ENCODE results near the gene FADS6. TPM values are rescaled to one million over a fixed set of nuclear protein-coding genes. Genes with fewer than 3 reads are reported as not detected.
"Not testable (repeated sequence)": the region's sequence is repeated elsewhere in the genome, so short reads cannot be mapped to it uniquely, and the experiment has no call there.

The FADS6 gene
- total RNA-seq, 1 experiment from 2014 or later, result not detected

DNA sequence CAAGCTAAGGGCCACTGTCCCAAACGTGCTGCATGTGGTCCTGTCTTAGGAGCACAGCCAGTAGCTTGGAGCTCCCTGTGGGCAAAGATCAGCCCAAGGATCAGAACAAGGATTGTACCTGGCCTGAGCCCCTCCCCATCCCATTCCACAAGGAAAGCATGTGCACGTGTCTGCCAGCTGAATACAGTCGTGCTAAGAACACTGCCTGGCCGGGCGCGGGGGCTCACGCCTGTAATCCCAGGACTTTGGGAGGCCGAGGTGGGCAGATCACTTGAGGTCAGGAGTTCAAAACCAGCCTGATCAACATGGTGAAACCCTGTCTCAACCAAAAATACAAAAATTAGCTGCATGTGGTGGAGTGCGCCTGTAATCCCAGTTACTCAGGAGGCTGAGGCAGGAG, 23.4 kb downstream of the FADS6 start:
- DNase-seq (ENCODE audit: low read depth), result not testable (repeated sequence)

DNA sequence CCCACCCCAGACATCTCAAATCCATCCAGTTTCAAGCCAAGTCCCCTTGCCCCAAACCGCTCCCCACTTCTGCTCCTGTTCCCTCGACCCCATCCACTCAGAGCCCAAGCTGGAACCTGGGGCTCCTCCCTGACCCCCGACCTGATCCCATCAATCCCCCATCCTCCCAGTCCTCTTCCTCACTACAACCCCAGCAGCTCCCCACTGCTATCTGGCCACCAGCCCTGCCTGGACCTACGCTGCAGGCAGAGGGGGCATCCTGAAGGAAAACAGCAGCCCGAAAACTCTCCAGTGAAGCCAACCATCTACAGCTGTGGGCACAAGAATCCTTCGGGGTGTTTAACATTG, 24.6 kb downstream of the FADS6 start:
- DNase-seq (ENCODE audit: low read depth), result no peak

DNA sequence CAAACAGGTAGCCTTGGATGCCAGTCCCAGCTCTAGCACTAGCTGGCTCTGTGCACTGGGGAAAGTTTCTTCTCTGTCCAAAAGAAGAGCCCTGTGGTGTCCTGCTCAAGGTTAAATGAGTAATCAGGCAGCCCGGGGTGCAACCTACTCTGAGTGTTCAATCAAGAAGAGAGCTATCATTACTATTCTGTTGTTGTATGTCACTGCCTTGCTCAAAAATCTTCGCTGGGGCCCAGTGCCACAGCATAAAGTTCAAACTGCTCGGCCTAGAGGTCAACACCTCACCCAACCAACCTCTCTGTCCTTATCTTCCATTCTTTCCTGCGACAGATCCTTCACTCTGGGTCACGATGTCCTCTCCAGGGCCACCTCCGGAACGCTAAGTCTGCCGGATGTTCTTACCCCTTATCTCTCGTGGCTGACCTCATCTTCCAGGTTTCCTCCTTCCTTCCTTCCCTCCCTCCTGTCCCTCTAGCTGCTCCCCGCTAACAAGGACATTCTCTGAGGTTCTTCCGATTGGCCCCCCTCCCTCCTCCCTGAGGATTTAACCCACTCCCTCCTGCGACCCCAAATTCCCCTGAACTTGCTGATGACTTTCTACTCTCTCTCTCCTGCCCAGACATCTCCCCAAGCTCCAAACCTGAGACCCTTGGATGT, 25.1 kb downstream of the FADS6 start:
- no peak for DNase-seq (ENCODE audit: low read depth)

DNA sequence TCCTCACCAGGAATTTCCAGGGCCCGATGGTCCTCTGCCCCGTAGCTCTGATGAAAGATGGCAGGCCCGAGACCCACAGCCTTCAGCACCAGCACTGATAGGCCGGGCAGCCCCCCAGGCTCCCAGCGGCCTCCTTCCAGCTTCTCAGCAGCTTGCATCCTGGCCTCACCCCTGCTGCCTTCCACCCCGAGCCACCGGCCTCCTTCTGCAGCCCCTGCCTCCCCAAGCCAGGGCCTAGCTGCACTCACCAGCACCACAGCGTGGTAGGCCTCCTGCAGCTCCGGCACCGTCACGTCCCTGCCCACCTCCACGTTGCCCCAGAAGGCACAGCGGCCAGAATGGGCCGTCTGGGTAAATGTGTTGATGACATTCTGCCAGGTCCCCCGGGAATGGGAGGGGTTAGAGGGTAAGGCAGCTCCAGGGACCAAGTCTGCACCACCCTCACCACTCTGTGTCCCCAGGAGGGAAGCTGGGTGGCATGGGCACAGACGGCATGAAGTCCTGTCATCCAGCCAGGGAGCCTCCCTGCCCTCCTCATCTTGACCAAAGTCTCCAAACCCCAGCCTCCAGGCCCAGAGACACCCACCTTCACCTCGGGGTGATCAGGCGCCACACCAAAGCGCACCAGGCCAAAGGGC, 27.1 kb downstream of the FADS6 start:
- no peak for DNase-seq (ENCODE audit: low read depth)

DNA sequence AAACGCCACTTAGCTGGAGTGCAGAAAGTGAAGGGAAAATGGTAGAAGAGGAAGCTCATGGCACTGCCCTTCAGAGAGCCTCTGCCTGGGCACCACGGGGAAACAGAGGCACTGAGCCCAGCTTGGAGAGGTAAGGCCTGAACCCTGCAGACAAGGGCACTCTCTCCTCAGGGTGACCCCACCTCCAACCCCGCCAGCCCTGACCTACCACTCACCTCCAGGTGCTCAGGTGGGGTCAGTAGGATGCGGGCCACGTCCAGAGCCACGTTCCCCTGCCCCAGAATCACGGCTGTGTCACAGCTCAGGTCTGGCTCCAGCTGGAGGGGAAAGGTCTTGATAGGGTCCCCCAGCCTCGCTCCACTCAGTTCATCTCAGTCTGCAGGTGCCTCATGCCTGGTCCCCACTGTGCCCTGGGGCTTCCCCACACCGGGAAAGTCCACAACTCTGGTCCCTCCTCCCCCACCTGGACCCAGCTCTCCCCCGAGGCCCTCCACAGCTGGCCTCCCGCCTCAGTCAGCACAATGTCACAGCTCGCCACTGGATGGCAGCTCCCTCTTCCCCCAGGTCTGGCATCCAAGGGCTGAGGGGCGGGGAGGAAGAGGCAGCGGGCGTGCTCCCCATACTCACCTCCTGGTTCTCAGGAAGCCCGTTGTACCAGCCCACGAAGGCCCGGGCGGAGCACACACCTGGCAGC, 27.8 kb downstream of the FADS6 start:
- no peak for DNase-seq (ENCODE audit: low read depth)

DNA sequence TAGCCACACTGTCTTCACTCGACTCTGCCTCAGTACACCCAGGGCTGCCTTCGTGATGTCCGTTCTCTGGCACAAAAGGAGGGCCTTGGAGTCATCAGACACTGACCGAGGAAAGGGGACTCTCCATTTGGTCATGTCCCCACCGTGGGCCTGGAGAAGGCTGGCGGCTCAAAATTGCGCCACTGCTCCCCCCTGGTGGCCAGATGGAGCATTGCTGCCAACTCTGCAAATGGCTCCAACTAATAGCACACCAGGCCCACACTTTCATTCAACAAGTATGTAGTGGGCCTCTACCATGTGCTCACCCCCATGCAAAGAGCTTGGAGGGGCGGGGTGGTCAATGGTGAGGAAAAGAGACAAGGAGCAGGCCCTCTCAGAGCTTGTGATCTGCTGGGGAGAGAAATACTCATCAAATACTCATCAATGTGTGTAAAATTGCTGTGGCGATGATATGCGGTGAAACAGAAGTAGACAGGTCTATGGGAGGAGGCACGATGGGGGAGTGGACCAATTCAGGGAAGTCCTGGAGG, 28.5 kb downstream of the FADS6 start:
- peak; percentile 47 for DNase-seq (ENCODE audit: low read depth)

DNA sequence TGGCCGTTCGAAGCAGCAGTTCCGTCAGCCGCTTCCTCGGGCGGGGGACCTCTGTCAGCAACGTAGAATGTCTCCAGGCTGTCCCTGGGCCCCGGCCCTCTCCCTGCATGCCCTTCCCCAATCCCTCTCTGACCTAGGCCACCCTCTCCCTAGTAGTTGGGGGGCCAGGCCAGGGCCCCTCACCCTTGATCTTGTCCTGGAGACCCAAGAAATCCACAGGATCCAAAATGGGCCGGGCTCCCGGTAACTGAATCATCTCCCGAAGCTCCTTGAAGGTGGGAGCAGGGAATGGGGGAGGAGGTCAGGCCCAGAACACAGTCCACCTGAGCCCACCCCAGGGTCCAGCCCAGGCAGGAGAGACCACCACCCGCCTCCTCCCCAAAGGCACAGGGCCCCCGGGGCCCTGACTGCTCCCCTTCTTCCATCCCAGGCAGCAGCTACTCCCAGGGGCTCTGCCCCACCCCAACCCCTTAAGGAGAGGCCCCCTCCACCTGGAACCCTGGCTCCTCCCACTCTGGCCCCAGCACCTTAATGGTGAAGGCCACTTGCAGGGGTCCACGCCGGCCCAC, 29.1 kb downstream of the FADS6 start:
- no peak for DNase-seq (ENCODE audit: low read depth)

DNA sequence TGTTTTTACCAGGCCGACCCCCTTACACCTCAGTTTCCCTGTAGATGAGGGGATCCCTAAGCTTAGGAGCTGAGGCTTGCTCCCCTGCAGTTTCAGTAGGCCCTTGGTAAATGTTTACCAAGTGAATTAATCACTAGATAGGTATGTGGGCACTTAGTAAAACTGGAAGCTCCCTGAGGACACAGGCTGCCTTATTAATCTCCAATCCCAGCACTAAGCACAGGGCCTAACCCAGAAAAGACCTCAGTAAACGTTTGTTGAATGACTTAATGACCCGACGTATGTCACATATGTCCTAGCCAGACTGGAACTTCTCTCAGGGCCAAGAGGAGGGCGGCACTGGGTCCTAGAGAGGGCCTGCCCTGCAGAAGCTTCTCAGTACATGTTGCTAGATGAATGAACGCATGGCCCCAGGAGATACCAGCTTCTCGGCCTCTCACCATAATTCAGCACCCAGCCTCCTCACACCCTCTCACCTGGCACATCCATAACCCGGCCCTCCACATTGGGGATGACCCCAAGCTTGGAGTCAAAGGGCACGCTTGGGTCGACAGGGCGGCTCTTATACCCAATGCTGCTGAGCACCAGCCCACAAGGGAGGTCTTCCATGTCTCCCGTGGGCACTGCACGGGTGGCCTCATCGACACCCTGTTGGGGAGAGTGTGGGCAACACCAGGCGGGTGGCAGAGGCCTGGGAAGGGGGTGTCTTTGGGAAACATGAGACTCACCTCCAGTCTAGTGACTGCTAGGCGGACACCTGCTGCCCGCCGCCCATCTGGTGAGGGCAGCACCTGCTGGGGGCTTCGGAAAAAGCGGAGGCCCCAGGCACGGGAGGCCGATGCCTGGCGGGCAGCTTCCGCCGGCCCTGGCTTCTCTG, 29.8 kb downstream of the FADS6 start:
- DNase-seq (ENCODE audit: low read depth), result no peak

DNA sequence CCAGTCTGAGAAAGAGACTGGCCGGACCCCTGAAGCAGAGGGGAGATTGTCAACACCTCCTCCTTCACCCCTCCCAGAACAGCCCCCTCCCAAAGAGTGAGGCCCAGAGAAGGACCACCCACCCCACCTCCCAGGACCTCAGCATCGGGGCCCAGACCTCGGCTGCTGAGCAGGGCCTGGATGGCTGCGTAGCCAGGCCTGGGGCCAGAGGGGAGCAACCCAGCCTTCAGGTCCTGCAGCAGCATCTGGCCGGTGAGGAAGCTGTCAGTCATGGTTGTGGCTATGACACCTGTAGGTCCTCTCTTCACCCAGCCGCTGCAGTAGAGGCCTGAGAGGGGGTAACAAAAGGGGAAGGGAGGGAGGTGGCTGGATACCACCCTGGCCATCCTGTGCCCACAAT, 30.5 kb downstream of the FADS6 start:
- DNase-seq (ENCODE audit: low read depth), result no peak

DNA sequence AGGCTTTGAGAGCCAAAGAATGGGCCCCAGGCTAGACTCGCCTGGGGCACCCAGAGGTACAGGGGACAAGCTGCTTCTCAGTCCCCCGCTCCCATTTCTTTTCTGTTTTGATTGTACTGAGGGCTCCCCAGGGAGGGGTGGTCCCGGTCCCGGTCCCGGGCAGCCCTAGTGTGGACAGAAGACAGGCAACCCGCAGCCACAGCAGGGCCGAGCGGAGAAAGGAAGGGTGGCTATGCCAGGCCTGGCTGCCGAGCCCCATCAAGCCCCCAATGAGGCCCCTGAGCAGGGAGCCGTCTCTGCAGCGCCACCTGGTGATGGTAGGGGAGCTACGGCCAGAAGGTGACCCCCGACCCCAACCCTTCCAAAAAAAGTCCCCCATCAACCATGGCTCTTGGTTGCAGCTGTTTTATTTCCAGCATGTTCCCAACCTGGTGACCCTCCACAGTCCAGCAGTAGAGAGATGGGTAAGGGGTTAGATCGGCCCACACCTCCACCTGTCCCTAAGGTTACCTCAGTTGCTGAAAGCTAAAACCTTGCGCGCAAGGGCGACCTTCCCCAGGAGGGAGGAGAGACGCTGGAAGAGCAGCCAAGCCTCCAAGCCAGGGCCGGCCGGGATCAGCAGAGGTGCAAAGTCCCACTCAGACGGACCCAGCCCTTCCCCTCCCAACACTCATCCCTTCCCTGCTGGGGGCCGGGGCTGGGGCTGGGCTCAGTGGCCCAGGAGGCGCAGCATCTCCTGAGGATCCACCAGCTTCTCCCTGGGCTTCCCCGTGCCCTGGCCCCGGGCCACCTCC, 31.1 kb downstream of the FADS6 start:
- DNase-seq (ENCODE audit: low read depth), result peak; percentile 53

DNA sequence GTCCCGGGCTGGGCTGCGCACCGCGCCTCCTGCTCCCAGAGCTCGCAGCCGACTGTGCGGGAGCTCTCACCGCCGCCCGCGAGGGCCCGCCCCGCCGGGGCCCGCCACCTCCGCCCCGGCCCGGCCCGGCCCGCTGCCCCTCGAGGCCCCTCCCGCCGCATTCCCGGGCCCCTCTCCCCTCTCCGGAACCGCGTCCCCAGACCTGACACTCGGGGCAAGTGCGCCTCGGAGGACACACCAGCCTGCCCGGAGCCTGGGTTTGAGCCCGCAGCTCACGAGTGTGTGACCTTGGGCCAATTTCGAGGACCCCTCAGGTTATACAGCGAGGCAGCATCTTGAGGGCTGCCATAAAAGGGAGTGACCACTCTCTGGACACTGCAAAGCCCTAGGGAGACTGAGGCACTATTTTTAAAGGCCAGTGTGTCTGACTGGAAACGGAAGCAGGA, 31.7 kb downstream of the FADS6 start:
- DNase-seq (ENCODE audit: low read depth), result no peak

DNA sequence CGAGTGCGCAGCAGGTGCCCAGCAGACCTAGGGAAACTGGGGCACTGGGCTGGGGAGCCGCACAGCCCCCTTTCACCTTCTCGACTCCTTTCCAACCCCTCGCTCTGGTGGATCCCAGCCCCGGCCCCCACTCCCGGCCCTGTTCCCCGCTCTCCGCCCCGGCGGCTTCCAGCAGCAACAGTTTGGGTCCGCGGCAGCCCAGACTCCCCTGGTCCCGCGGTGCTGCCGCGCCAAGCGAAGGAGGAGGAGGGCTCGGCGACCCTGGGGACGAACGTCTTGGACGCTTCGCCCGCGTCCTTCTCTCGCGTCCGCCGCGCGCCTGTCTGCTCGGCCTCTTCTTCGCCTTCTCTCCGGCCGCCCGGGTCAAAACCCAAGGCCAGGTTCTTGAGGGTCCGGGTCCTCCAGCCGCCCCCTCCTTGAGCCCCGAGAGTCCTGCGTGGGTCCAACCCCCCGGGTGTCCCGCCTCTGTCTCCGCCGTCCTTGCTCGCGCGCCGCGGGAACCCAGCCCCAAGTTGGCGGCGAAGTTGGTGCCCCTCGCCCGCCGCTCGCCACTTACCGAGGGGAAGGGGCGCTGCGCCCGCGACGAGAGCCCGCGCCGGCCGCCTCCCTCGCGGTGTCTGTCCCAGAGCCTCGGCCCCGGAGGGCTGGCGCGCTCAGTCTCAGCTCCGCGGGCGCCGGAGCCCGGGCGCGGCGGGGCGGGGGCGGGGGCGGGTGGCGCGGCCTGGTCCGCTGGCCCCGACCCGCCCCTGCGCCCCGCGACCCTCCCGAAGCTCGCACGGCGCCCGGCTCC, 32.4 kb downstream of the FADS6 start:
- DNase-seq (ENCODE audit: low read depth), result no peak

DNA sequence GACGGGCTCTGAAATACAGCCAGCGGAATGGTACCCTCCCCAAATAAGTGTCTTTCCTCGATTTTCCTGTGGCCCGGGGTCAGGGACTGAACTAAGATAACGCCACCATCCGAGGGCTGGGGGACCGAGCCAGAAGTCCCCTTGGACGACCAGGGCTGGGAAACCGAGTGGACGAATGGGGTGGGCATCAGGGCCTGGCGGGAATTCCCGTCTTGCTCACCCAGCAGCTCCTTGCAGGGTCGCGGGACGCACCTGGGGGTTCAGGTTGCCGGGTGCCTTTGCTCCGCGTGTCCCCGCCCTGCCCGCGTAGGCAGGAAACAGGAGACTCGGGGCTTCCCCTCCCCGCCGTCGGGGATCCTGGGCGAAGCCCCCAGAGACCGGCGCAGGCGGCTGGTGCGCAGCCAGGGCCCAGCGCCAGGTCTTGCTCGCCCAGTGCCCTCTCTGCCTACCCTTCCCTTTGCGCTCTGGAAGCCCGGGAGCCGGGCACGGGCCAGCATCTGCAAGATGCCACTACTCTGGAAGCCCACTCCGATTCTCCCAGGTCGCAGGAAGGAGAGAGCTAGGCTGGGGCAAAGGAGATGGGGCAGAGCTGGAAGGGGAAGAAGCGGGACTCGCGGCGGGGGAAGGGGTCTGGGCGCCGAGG, 33.1 kb downstream of the FADS6 start:
- no peak for DNase-seq (ENCODE audit: low read depth)

DNA sequence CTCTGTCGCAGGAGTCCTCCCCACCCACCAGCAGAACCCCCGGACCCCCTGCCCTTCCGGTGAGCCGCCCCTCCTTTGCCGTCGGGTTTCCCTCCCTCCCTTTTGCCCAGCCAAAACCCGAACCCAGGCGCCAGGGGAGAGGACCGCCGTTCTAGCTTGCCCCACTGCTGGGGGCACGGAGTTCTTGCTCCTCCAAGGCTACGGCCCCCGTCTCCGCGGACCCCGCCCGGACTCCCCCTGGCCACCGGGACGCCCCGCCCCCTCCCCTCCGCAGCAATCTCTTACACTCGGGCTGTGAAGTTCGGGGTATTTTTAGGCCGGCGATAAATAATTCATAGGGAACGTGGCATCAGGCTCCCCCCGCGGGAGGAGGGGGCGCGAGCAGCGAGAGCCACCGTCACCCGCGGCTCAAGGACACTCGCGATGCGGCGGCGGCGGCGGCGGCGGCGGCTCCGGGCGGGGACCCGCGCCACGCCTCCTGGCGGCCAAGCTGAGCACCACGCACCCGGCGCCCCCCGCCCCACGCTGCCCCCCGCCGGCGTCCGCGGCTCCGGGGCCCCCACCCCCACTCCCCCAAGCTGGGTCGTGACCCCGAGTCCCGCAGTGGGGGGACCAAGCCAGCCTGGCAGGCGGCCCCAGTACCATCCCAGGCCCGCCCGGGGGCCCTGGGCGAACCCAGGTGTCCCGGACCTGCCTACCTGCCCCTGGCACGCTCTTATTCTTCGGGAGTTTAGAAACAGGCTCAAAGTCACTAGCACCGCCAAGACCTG, 33.8 kb downstream of the FADS6 start, which contains the start of gene GRIN2C:
GRIN2C (minus strand) TSS at position 427 of the 770 bp plus-strand sequence. CDS start 4,793 bp downstream, outside the sequence.
- no peak for DNase-seq (ENCODE audit: low read depth)

DNA sequence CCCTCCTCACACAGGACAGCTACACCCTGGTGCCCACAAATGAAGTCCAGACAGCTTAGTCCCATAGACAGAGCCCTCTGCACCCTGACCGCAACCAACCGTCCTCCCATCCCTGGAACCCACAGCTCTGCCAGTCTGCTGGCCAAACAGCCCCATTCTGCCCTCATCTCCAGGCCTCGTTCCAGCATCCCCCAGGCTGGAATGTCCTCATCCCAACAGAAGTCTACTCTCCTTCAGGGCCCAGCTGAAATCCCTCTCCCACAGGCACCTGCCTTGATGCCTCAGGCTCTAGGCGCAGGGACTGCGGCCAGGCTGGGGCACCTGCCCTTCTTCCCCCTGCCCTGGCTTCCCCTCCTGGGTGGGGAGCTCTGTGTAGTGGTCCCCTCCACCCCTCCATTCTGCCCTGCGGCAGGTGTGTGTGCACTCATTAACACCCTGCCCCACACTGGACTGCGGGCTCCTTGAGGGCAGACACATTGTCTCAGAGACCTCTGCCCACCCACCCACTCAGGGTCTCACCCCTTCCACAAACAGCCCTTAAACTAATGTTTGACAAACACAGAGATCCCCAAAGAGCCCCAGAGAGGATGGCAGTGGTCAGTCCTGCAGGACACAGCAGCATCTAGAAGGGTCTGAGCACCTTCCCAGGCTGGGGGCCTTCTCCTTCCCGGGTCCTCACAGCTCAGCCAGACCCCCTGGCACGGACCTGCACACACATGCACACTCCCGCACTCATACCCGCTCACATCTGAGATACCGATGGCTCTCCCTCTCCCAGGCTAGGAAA, 34.6 kb downstream of the FADS6 start:
- DNase-seq (ENCODE audit: low read depth), result peak; percentile 47

DNA sequence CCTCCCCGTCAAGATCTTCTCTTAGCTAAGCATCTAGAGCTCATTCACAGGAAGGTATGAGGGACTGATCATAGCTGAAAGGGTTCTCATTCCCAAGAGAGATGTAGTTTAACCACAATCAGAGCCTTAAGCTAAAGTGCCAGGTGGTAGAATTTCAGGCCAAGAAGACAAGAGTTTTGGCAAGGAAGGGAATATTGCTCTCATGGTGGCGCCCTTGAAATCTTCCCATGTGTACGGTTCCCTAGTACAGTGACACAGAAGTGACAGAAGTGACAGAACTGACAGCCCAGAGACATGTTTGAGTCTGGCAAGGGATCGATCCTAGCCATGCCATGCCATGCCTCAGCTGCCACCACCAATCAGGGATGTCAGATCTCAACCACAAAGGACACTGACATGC, 36.2 kb downstream of the FADS6 start:
- no peak for DNase-seq (ENCODE audit: low read depth)

DNA sequence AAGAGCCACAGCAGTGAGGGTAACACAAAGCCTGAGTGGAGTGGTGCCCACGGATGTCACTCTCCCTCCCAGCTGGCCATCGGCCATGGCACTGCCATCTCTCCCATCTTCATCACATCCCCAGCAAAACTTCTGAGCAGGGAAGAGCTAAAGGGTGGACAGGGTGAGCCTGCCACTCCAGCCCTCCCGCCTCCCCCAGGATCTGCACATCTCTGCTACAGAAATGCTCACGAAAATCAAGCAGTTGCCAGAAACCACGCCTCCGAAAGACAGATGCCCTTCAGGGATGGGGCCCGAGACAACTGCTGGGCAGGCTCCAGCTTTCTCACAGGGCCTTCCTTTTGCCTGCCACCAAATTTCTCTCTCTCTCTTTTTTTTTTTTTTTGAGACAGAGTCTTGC, 37.3 kb downstream of the FADS6 start:
- DNase-seq (ENCODE audit: low read depth), result no peak

DNA sequence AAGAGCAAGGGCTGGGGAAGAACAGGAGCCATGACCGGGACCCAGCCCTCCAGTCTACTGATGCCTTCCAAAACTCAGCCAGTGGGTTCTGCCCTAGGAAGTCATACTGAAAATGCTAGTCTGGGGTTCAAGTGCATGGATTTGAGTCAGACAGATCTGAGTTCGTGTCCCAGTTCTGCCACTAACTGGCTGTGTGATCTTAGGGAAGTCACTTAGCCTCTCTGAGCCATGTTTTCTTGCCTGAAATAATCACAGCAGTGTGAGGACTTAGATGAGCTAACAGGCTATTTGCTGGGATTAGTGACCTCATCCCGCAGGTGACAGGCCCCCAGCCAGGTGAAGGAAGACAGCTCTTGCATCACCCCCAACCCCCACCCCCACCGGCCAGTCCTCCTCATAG, 38.1 kb downstream of the FADS6 start:
- no peak for DNase-seq (ENCODE audit: low read depth)

Data from M059J (cell line).